CD14-positive monocyte (primary cell): ENCODE data around the gene SLC25A31. TPM values are rescaled to one million over a fixed set of nuclear protein-coding genes. Genes with fewer than 3 reads are reported as not detected.

Experiments
- DNase-seq, 3 donors: peaks; one replicate each; pipeline ENCODE4 v3.0.0-alpha.2; 2011 to 2022
- H2AFZ ChIP-seq: 2 replicates; pipeline ENCODE4 v1.6.0; 2012; ENCODE audit warnings: mild to moderate bottlenecking, low read depth, low read length, inconsistent platforms; ENCODE audit not compliant: insufficient read depth, poor library complexity, severe bottlenecking
- H3K27ac ChIP-seq, 2 donors: 1 replicate in 1 of 2; 2 replicates in 1 of 2; pipeline ENCODE4 v1.5.1; 2012 to 2013; ENCODE audit warnings: low read length in 2 of 2, control low read depth in 1 of 2, inconsistent platforms in 1 of 2, low read depth in 1 of 2, mild to moderate bottlenecking in 1 of 2
- H3K27me3 ChIP-seq, 2 donors: one replicate each; pipeline versions ENCODE4 v1.6.0 to v1.6.1; 2011 to 2013; ENCODE audit warnings: low read length in 2 of 2; ENCODE audit not compliant: control insufficient read depth in 2 of 2, insufficient read depth in 2 of 2
- H3K36me3 ChIP-seq, 2 donors: replicated peaks in 1 of 2; 1 replicate in 1 of 2; 2 replicates in 1 of 2; pipeline versions ENCODE4 v1.5.1 to v1.6.1; 2012 to 2013; ENCODE audit warnings: low read length in 2 of 2, control low read depth in 1 of 2, inconsistent platforms in 1 of 2, mild to moderate bottlenecking in 1 of 2; ENCODE audit not compliant: insufficient read depth in 2 of 2, control insufficient read depth in 1 of 2
- H3K4me1 ChIP-seq, 2 donors: 1 replicate in 1 of 2; 2 replicates in 1 of 2; pipeline versions ENCODE4 v1.5.1 to v1.6.1; 2012 to 2013; ENCODE audit warnings: low read length in 2 of 2, control low read depth in 1 of 2, inconsistent platforms in 1 of 2, mild to moderate bottlenecking in 1 of 2, moderate library complexity in 1 of 2; ENCODE audit not compliant: insufficient read depth in 2 of 2, control insufficient read depth in 1 of 2
- H3K4me2 ChIP-seq: replicated peaks from 2 replicates; pipeline ENCODE3; 2012; ENCODE audit warnings: low read length, moderate library complexity, mild to moderate bottlenecking; ENCODE audit not compliant: poor library complexity, severe bottlenecking; ENCODE audit errors: extremely low read depth
- H3K4me3 ChIP-seq, 3 experiments: fragments of 200-600 bp in 1 of 3; sonication (generic) in 1 of 3; replicated peaks in 1 of 3; 1 replicate in 2 of 3; 2 replicates in 1 of 3; pipeline ENCODE4 v1.5.1; 2011 to 2013; ENCODE audit warnings: low read length in 3 of 3, mild to moderate bottlenecking in 3 of 3, control low read depth in 2 of 3, low read depth in 2 of 3, inconsistent platforms in 1 of 3, moderate library complexity in 1 of 3
- H3K79me2 ChIP-seq: 2 replicates; pipeline ENCODE4 v1.6.0; 2012; ENCODE audit warnings: mild to moderate bottlenecking, control low read depth, inconsistent platforms, low read length, moderate library complexity; ENCODE audit not compliant: insufficient read depth
- H3K9ac ChIP-seq: 2 replicates; pipeline ENCODE4 v1.6.0; 2017; ENCODE audit warnings: low read length, mild to moderate bottlenecking; ENCODE audit not compliant: insufficient read depth, poor library complexity, severe bottlenecking
- H3K9me3 ChIP-seq, 2 donors: replicated peaks in 1 of 2; 1 replicate in 1 of 2; 2 replicates in 1 of 2; pipeline versions ENCODE4 v1.5.1 to v1.6.1; 2012 to 2013; ENCODE audit warnings: low read length in 2 of 2, control low read depth in 1 of 2; ENCODE audit not compliant: control insufficient read depth in 1 of 2, insufficient read depth in 1 of 2
- H4K20me1 ChIP-seq: 2 replicates; pipeline ENCODE4 v1.6.0; 2012; ENCODE audit warnings: mild to moderate bottlenecking, low read length, control low read depth, moderate library complexity; ENCODE audit not compliant: insufficient read depth
- H3K27ac Mint-ChIP-seq, 7 donors: one replicate each; pipeline ENCODE4 v1.8.0; 2020; ENCODE audit warnings: mild to moderate bottlenecking in 7 of 7, mixed read lengths in 7 of 7, moderate library complexity in 6 of 7, inconsistent platforms in 2 of 7
- H3K27me3 Mint-ChIP-seq, 3 donors: one replicate each; pipeline ENCODE4 v1.8.0; 2021 to 2022; ENCODE audit warnings: low read depth in 3 of 3, mild to moderate bottlenecking in 3 of 3, mixed read lengths in 3 of 3, moderate library complexity in 3 of 3, inconsistent platforms in 1 of 3
- H3K36me3 Mint-ChIP-seq, 2 donors: one replicate each; pipeline ENCODE4 v1.8.0; 2020; ENCODE audit warnings: mixed read lengths in 2 of 2, inconsistent platforms in 1 of 2, mild to moderate bottlenecking in 1 of 2
- H3K4me1 Mint-ChIP-seq: one replicate; pipeline ENCODE4 v1.8.0; 2020; ENCODE audit warnings: mild to moderate bottlenecking, mixed read lengths
- H3K4me3 Mint-ChIP-seq, 2 donors: one replicate each; pipeline ENCODE4 v1.8.0; 2020; ENCODE audit warnings: mild to moderate bottlenecking in 2 of 2, mixed read lengths in 2 of 2, moderate library complexity in 1 of 2
- H3K9me3 Mint-ChIP-seq, 7 donors: one replicate each; pipeline ENCODE4 v1.8.0; 2020 to 2022; ENCODE audit warnings: mixed read lengths in 7 of 7, mild to moderate bottlenecking in 6 of 7, moderate library complexity in 6 of 7, inconsistent platforms in 2 of 7
- WGBS: methylation state at CpG from one replicate; pipeline ENCODE4 v1.1.5; 2013; ENCODE audit warnings: missing lambda C conversion rate; ENCODE audit not compliant: insufficient coverage; 5-methylcytosine and 5-hydroxymethylcytosine counted together
- intact Hi-C, 2 donors: fragments of 100-400 bp; cut with micrococcal nuclease; formaldehyde crosslinking; loops; one replicate each; pipeline versions ENCODE4 v1.15.0 to v1.15.1; 2023
- polyA plus RNA-seq, 3 donors: library from polyadenylated mRNA; depleted of rRNA in 1 of 3; unstranded in 2 of 3; stranded (reverse) in 1 of 3; fragments of 300-500 nt in 2 of 3; fragments of >200 nt in 1 of 3; fragmentation: Illumina TruSeq in 2 of 3; gene quantifications; 1 replicate in 2 of 3; 2 replicates in 1 of 3; pipeline ENCODE4 v1.2.3, GENCODE V29; 2012 to 2021
- TF ChIP-seq, protein P1 (sequence below): fragments of 200-600 bp; IDR thresholded peaks from one replicate; pipeline ENCODE4 v1.8.0; 2022; ENCODE audit warnings: antibody characterized with exemption, mild to moderate bottlenecking

The SLC25A31 gene
- polyA plus RNA-seq, 3 donors, result not detected

DNA sequence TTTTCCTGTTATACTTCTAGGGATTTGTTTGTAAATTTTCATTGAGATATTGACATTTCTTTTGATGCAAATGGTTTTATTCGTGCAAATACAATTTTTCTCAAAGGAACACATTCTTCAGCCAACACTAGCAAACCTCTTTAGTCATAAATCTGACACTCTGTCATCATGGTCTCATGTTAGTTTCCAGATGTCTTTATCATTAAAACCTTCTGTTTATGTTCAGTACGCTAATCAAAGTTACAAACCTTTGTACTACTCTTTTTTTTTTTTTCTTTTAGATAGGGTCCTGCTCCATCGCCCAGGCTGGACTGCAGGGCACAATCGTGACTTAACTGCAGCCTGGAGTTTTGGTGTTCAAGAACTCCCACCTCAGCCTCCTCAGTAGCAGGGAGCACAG lies 7.1 kb downstream of the SLC25A31 start:
- Mint-ChIP-seq H3K9me3 (peaks cover 0 to 13% (median 6%) of the 10 kb centered on the region in 7 donors), H3K27ac (no peak overlapping the region), H3K4me3 (no peak overlapping the region), H3K27me3 (peaks cover 0 to 3% (median 2%) of the 10 kb centered on the region in 3 donors), H3K4me1 (no peaks in the 10 kb centered on the region), H3K36me3 (no peaks in the 10 kb centered on the region)
- Histone ChIP-seq H3K79me2 (no peaks in the 10 kb centered on the region), H3K9ac (no peak overlapping the region), H3K4me2 (no peak overlapping the region), H3K27me3 (no peaks in the 10 kb centered on the region), H2AFZ (no peak overlapping the region), H4K20me1 (no peaks in the 10 kb centered on the region), H3K27ac (no peak overlapping the region), H3K4me1 (no peaks in the 10 kb centered on the region), H3K9me3 (peaks cover 0 to 5% of the 10 kb centered on the region in 2 donors), H3K36me3 (no peaks in the 10 kb centered on the region), H3K4me3 (no peak overlapping the region)
- TF ChIP-seq, protein P1, sequence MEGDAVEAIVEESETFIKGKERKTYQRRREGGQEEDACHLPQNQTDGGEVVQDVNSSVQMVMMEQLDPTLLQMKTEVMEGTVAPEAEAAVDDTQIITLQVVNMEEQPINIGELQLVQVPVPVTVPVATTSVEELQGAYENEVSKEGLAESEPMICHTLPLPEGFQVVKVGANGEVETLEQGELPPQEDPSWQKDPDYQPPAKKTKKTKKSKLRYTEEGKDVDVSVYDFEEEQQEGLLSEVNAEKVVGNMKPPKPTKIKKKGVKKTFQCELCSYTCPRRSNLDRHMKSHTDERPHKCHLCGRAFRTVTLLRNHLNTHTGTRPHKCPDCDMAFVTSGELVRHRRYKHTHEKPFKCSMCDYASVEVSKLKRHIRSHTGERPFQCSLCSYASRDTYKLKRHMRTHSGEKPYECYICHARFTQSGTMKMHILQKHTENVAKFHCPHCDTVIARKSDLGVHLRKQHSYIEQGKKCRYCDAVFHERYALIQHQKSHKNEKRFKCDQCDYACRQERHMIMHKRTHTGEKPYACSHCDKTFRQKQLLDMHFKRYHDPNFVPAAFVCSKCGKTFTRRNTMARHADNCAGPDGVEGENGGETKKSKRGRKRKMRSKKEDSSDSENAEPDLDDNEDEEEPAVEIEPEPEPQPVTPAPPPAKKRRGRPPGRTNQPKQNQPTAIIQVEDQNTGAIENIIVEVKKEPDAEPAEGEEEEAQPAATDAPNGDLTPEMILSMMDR, result no peak
- 83% methylated on average over 1 of the region's 4 CpGs for WGBS
- intact Hi-C loops, result no loop called here
- DNase-seq, result no peak

DNA sequence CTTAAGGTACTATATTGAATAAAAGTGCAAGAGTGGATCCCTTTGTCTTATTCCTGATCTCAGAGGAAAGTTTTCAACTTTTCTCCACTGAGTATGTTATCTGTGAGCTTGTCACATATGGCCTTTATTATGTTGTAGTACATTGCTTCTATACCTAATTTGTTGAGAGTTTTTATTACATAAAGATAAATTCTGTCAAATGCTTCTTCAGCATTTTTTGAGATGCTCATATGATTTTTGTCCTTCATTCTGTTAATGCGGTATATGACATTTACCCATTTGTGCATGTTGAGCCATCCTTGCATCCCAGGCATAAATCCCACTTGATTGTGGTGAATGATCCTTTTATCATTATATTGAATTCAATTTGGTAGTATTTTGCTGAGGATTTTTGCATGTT lies 11.0 kb downstream of the SLC25A31 start:
- no peaks in the 10 kb centered on the region for H3K4me1 Mint-ChIP-seq
- Histone ChIP-seq H3K27me3 (no peaks in the 10 kb centered on the region), H3K4me1 (no peaks in the 10 kb centered on the region), H3K9me3 (peaks cover 3 to 7% of the 10 kb centered on the region in 2 donors), H3K9ac (no peak overlapping the region), H3K79me2 (no peaks in the 10 kb centered on the region), H3K27ac (no peak overlapping the region), H2AFZ (no peak overlapping the region), H3K36me3 (no peaks in the 10 kb centered on the region), H4K20me1 (no peaks in the 10 kb centered on the region), H3K4me3 (no peak overlapping the region), H3K4me2 (no peak overlapping the region)
- TF ChIP-seq, protein P1, result no peak
- intact Hi-C loops, result no loop called here
- no peak overlapping the region for H3K27ac Mint-ChIP-seq
- peaks cover 0 to 18% (median 9%) of the 10 kb centered on the region in 7 donors for H3K9me3 Mint-ChIP-seq
- no peaks in the 10 kb centered on the region for H3K36me3 Mint-ChIP-seq
- H3K4me3 Mint-ChIP-seq, result no peak overlapping the region
- DNase-seq, result no peak
- WGBS, result no CpG with 5 or more reads among the region's 1 CpG
- H3K27me3 Mint-ChIP-seq, result peaks cover 4 to 5% (median 5%) of the 10 kb centered on the region in 3 donors
